ENCODE results near the gene MED4.
"Not testable (repeated sequence)": the region's sequence is repeated elsewhere in the genome, so short reads cannot be mapped to it uniquely, and the experiment has no call there.

The MED4 gene

DNA sequence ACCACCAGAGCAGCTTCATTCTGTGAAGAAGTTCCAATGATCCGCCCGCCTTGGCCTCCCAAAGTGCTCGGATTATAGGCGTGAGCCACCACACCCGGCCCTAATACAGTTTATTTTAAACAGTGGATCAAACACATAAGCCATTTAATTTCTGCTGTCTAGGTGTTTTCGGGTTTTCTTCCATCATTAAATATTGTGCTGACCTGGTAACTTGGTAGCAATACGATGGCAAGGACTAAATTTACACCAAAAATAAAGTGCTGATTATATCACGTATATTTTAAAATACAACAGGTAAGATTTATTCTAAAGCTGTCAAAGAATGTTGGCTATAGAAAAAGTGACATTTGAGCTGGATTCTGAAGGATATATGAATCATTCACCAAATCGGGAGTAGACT lies 1.3 kb downstream of the MED4 start:
- no peak for DNase-seq

GRCh38 chr13:48086272-48086671 lies 8.6 kb downstream of the MED4 start:
- no peak for DNase-seq

GRCh38 chr13:48081739-48082138 lies 13.2 kb downstream of the MED4 start:
- no peak for DNase-seq

GRCh38 chr13:48078251-48078656 lies 16.6 kb downstream of the MED4 start:
- peak; percentile 32 to 39 for DNase-seq

- no peak for DNase-seq
These were observed 20.9 kb downstream of the MED4 start for GRCh38 chr13:48074006-48074405.

- no peak for DNase-seq
These were observed 22.1 kb downstream of the MED4 start for GRCh38 chr13:48072787-48073186.

GRCh38 chr13:48072304-48072703 lies 22.6 kb downstream of the MED4 start:
- no peak for DNase-seq

GRCh38 chr13:48070942-48071341 lies 24.0 kb downstream of the MED4 start:
- DNase-seq, result no peak

GRCh38 chr13:48069573-48069972 lies 25.3 kb downstream of the MED4 start:
- DNase-seq, result no peak

DNA sequence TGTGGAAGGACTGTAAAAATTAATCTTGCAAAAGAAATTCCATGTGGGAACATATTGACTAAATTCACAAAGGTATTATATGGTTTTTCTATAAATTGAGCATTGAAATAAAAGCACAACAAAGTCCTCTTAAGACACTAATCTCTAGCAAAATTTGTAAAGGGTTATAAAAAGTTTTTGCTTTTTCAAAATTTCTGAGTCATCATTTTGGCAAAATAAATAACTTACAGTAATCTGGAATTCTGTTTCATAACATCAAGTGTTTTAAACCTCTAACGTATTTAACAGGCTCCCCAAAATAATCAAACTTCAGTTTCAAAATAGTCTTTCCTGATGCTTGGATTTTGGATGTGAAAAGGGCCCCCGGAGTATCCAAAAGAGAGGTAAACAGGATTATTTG lies 26.0 kb downstream of the MED4 start:
- DNase-seq, result no peak

DNA sequence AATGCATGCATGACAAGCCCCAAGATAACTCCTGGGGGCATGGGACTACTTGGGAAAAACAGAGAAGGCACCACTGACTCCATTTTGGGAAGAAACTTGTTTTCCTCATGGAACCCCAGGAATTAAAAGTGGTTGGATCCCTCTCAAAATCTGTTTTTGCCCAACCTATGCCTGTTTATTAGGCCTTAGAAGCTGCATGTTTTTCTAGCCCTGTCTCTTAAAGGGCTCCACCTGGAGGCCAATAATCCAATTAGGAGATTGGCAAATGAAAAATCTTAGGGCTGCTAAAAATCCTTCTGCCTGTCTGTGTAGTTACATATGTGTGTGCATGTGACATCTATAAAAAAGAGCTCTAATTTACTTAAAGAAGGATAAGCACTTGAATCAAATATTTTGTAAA lies 26.9 kb downstream of the MED4 start:
- peak; percentile 5 to 43 for DNase-seq

GRCh38 chr13:48066310-48066989 lies 28.5 kb downstream of the MED4 start:
- no peak for DNase-seq

- DNase-seq, result not testable (repeated sequence)
These were observed 35.0 kb downstream of the MED4 start for GRCh38 chr13:48059951-48060350.

GRCh38 chr13:48058536-48058935 lies 36.4 kb downstream of the MED4 start:
- not testable (repeated sequence) for DNase-seq

DNA sequence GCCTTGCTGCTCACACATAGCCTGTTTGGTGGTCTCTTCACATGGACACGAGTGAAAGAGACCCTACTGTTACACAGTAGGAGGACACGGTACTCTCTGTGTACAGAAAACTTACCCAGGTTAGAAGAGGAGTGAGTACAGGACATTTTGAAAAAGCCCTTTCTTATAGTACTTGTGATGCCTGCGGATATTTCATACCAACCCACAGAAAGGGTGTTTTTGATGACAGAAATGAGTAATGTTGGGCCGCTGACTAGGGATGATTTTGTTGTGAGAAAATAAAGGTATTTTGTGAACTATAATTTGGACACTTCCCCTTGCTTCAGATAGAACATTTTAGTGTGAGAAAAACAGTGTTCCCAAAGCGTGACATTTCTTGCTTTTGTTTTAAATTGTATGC lies 39.2 kb downstream of the MED4 start:
- DNase-seq, result no peak

DNA sequence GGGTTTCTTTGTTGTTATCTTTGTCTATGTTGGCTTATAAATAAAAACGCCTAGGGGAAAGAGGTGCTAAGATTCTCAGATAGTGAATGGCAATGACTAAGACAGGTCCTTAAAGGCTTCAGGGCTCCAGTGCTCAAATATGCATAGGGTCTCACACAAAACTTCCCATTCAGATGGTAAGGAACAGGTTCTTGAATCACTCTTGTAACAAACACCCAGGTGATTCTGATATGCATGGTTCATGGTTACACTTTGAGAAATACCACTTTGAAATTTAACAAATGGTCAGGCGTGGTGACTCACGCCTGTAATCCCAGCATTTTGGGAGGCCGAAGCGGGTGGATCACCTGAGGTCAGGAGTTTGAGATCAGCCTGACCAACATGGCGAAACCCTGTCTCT lies 40.3 kb downstream of the MED4 start:
- DNase-seq, result no peak

DNA sequence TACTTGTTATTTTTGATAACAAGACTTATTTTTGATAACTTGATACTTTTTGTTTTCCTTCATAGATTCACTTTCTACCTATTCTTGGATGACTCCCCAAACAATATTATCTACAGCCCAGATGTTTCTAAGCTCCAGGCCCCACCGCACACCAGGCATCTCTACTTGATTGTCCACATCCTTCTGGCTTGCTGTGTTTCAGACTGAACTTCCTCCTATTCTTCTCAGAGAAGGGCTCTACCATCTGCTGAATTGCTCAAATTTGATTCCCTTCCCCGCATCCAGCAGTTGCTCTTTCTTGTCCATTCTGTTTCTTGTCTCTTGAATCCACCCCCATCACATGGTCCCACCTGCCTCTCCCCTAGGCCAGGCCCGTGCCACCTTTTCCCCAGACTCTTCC lies 44.4 kb downstream of the MED4 start:
- DNase-seq, result no peak

GRCh38 chr13:48043789-48044503 lies 51.0 kb downstream of the MED4 start:
- peak in 1 of 2 experiments; percentile 20 for DNase-seq

GRCh38 chr13:48042894-48043293 lies 52.0 kb downstream of the MED4 start:
- DNase-seq, result no peak

GRCh38 chr13:48040896-48041295 lies 54.0 kb downstream of the MED4 start:
- DNase-seq, result no peak

- no peak for DNase-seq
These were observed 54.9 kb downstream of the MED4 start for GRCh38 chr13:48040049-48040448.

DNA sequence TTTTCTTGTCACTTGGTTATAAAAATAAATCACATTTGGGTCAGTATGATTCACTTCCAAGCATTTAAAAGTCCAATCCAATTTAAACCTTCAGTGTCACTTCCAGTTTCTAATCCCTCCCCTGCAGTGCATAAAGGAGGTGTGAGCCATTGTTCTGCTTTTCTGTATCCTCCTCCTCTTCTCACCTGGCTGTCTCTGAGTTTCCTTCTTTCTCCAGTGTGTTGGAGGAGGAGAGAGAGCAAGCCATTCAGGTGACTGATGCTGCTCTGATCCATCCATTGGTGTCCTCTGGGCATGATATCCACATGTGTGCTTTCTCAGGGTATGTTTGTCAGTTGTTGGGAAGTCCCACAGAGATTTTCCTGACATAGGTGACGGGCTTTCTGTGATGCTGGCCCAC lies 56.1 kb downstream of the MED4 start:
- no peak for DNase-seq

DNA sequence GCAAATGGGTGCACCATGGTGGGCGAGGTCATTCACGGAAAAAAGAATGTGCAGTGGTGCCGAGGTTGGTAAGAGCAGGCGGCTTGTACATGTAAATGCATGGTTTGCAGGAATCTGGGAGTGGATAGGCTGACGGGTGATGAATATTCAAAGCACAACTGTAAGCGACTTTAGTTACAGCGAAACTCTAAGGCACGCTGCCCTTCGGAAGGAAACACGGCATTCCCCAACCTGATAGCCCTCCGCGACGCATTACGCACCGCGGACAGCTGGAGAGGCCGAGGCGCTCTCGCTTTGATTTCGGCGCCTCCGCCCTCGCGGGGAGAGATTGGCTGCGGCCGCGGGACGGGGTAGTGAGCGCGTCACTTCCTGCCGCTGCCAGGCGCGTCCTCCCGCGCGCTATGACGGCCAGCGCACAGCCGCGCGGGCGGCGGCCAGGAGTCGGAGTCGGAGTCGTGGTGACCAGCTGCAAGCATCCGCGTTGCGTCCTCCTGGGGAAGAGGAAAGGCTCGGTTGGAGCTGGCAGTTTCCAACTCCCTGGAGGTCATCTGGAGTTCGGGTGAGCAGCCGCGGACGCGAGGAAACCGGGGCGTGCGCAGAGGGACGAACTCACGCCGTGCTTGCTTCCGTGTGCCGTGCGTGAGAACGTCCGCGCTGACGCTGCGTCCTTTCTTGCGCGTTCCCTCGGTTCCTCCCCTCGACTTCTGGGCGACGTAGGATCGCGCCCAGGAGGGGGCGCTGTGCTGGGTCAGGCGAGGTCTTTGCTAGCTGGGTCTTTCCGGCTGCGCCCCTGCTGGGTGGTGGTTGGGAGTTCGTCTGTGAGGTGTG lies 57.3 kb downstream of the MED4 start, which contains the start of gene NUDT15:
TSS of gene NUDT15 (plus strand) at position 381 of the 828 bp plus-strand sequence. CDS start at position 402, 21 bp downstream.
- DNase-seq, result peak; percentile 96 to 97

- no peak for DNase-seq
These were observed 65.0 kb downstream of the MED4 start for GRCh38 chr13:48029859-48030258.

Measured in Kasumi-1 (cell line).